Left ventricle myocardium inferior (tissue), 1 donor: ENCODE measurements around the gene PHLPP1. TPM values are rescaled to one million over a fixed set of nuclear protein-coding genes. Genes with fewer than 3 reads are reported as not detected.
"Not testable (repeated sequence)": the region's sequence is repeated elsewhere in the genome, so short reads cannot be mapped to it uniquely, and the experiment has no call there.

Source experiments
- DNase-seq: peaks from one replicate; pipeline ENCODE4 v3.0.0-alpha.2; 2020
- H3K27ac ChIP-seq: fragments of 200-600 bp; replicated peaks from 2 replicates; pipeline ENCODE4 v1.8.0; 2021
- H3K27me3 ChIP-seq: fragments of 200-600 bp; 2 replicates; pipeline ENCODE4 v1.8.0; 2021; ENCODE audit warnings: low read depth
- H3K36me3 ChIP-seq: fragments of 200-600 bp; 2 replicates; pipeline ENCODE4 v1.8.0; 2021
- H3K4me1 ChIP-seq: fragments of 200-600 bp; 2 replicates; pipeline ENCODE4 v1.8.0; 2021
- H3K4me3 ChIP-seq: fragments of 200-600 bp; 2 replicates; pipeline ENCODE4 v1.8.0; 2021; ENCODE audit warnings: mild to moderate bottlenecking, moderate library complexity
- H3K9me3 ChIP-seq: fragments of 200-600 bp; replicated peaks from 2 replicates; pipeline ENCODE4 v1.8.0; 2021
- intact Hi-C: fragments of 100-400 bp; cut with micrococcal nuclease; formaldehyde crosslinking; loops from one replicate; pipeline ENCODE4 v1.11.0; 2022
- total RNA-seq: library from RNA; stranded (reverse); fragmentation: NEBNext Ultra II Directional; extraction: Animal tissue kit (Norgen Biotek cat#: 25700); gene quantifications from one replicate; pipeline ENCODE4 v1.2.1, GENCODE V29; 2021
- TF ChIP-seq, protein P1 (sequence below): fragments of 200-600 bp; IDR thresholded peaks from 2 replicates; pipeline ENCODE4 v1.8.0; 2021; ENCODE audit warnings: antibody characterized with exemption, mild to moderate bottlenecking, borderline replicate concordance
- donor health status: DM: no; HTN: yes; CAD: no; lungs with severe emphysema.

Gene PHLPP1
- total RNA-seq, 1 donor from 2014 or later: 5.9 TPM

DNA sequence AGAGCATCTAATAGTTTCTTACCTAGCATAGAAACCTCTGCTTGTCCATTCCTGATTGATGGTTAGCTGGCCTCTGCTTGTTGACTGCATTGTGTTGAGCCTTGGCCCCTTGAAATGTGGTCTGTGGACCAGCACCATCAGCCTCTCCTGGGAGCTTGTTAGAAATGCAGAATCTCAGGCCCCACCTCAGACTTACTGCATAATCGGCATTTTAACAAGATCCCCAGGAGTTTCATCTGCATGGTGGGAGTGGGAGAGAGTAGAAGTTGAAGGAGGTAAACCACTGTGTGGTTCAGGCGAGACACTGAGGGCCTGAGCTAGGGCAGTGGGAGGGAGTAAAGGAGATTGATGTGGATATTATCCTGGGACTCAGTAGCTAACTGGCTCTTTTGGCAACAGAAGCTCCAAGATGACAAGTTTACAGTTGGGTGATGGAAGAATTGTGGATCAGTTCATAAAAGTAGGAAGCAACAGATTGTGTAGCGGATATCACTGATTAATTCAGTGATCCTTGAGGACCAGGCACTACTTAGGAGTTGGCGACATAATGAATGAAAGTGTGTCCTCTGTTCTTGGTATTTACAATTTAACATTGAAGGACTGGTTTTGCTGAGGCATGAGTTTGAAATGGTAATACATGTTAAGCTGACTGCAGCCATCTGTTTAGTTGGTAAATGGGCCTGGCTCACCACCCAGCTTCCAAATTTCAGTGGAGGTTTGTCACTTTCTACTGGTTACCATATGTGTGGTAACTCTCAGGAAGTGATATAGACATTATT, 20.9 kb downstream of the PHLPP1 start:
- intact Hi-C loops: no loop called here
- DNase-seq: no peak

DNA sequence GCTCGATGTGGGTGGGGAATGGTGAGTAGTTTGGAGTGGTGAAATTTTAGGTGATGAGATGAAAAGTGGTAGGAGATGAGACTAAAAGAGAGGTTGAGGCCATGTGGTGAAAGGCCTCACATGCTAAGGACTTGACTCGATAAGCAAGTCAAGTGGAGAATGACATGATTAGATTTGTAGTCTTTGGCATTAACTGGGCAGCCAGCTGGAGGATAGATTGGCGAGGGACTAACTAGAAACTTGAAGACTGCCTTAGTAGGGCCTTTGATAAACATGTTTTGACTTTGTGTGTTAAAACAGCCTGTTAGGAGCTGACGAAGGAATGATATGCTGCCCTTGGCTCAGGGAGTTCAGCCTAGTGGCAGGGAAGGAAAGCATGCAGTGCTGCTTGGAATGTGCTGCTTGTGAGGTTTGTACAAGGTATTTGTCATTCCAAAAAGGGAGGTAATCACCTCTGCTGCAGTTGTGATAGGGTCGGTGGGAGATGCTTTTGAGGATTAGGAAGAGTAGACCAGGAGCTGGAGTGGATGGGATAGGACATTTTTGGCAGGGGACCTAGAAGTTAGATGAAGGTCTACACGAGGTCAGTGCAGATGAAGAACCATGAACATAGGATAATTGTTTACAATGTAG, 22.0 kb downstream of the PHLPP1 start:
- H3K4me1 ChIP-seq: peaks cover 34% of the 10 kb centered on the region
- TF ChIP-seq, protein P1, sequence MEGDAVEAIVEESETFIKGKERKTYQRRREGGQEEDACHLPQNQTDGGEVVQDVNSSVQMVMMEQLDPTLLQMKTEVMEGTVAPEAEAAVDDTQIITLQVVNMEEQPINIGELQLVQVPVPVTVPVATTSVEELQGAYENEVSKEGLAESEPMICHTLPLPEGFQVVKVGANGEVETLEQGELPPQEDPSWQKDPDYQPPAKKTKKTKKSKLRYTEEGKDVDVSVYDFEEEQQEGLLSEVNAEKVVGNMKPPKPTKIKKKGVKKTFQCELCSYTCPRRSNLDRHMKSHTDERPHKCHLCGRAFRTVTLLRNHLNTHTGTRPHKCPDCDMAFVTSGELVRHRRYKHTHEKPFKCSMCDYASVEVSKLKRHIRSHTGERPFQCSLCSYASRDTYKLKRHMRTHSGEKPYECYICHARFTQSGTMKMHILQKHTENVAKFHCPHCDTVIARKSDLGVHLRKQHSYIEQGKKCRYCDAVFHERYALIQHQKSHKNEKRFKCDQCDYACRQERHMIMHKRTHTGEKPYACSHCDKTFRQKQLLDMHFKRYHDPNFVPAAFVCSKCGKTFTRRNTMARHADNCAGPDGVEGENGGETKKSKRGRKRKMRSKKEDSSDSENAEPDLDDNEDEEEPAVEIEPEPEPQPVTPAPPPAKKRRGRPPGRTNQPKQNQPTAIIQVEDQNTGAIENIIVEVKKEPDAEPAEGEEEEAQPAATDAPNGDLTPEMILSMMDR: no peak
- no peaks in the 10 kb centered on the region for H3K27me3 ChIP-seq
- DNase-seq: no peak
- intact Hi-C loops: no loop called here
- no peaks in the 10 kb centered on the region for H3K36me3 ChIP-seq
- H3K4me3 ChIP-seq: no peak overlapping the region
- no peak overlapping the region for H3K27ac ChIP-seq
- peaks cover 5% of the 10 kb centered on the region for H3K9me3 ChIP-seq

More for the DNA sequence above, 20.9 kb downstream of the PHLPP1 start:
- H3K9me3 ChIP-seq: peaks cover 16% of the 10 kb centered on the region
- H3K36me3 ChIP-seq: no peaks in the 10 kb centered on the region
- no peak overlapping the region for H3K27ac ChIP-seq
- peaks cover 31% of the 10 kb centered on the region for H3K4me1 ChIP-seq
- no peak overlapping the region for H3K4me3 ChIP-seq
- TF ChIP-seq, protein P1: no peak
- no peaks in the 10 kb centered on the region for H3K27me3 ChIP-seq

DNA sequence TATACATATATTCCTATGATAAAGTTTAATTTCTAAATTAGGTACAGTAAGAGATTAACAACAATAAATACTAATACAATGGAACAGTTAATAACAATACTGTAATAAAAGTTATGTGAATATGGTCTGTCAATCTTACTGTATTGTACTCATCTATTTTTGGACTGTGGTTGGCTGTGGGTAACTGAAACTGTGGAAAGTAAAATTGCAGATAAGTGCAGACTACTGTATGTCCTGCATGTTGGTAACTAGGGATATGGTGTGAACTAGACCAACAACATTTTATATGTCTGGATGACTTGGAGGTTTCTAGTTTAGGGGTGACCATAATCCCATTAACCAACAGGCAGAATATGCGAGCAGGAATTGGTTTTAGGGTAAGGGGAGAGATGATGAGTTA, 23.3 kb downstream of the PHLPP1 start:
- H3K9me3 ChIP-seq: no peaks in the 10 kb centered on the region
- no peaks in the 10 kb centered on the region for H3K27me3 ChIP-seq
- TF ChIP-seq, protein P1: no peak
- no peak overlapping the region for H3K4me3 ChIP-seq
- no peak overlapping the region for H3K27ac ChIP-seq
- no peaks in the 10 kb centered on the region for H3K36me3 ChIP-seq
- H3K4me1 ChIP-seq: peaks cover 34% of the 10 kb centered on the region
- intact Hi-C loops: no loop called here
- DNase-seq: no peak

DNA sequence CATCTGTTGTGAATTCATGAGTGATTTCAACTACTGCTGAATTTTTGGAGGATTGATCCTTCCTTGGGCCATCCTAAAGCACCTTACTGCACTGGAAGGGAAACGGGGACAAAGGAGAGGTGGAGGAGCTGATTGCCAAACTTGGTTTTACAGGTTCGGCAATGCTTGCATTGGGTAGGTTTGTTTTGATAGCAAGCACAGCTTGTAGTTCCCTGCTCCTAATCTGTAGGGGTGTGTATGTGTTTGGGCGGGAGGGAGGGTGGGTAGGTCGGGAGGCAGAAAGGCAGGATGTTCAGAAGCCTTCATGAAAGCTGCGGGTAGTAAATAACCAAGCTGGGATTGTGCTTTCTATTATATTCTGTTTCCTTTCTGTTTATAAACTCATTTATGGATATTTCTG, 24.6 kb downstream of the PHLPP1 start:
- no peaks in the 10 kb centered on the region for H3K9me3 ChIP-seq
- intact Hi-C loops: no loop called here
- TF ChIP-seq, protein P1: no peak
- H3K36me3 ChIP-seq: no peaks in the 10 kb centered on the region
- DNase-seq: no peak
- no peaks in the 10 kb centered on the region for H3K27me3 ChIP-seq
- H3K4me3 ChIP-seq: no peak overlapping the region
- H3K4me1 ChIP-seq: peaks cover 42% of the 10 kb centered on the region
- H3K27ac ChIP-seq: no peak overlapping the region

DNA sequence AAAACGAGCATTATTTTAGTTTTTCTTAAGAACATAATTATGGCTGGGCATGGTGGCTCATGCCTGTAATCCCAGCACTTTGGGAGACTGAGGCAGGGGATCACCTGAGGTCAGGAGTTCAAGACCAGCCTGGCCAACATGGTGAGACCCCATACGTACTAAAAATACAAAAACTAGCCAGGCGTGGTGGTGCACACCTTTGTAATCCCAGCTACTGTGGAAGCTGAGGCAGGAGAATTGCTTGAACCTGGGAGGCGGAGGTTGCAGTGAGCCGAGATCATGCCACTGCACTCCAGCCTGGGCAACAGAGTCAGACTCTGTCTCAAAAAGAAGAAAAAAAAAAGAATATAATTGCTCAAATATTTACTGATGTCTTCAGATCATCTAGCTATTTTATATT, 25.3 kb downstream of the PHLPP1 start:
- H3K4me3 ChIP-seq, H3K27ac ChIP-seq, H3K36me3 ChIP-seq, H3K27me3 ChIP-seq, DNase-seq, intact Hi-C loops, H3K9me3 ChIP-seq: not testable (repeated sequence)
- H3K4me1 ChIP-seq: peaks cover 42% of the 10 kb centered on the region

DNA sequence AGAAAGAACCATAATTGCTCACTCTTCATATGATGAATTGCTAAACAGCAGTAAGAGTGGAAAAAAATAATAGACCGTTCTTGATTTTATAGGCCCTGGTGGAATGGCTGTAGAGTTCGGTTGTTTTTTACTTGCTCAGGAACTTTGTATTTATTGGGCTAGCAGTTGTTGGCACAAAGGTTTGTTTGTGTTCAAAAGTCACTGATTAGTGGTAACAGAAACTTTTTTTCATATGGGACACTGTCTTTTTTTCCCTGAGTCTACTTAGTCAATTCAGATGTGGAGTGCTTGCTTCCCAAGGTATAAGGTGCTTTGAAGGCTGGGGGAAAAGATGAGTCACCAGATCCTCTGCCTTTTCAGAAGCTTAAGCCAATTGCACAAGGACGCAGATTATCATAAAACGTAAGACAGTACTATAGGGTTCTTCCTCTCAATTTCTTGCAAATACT, 25.8 kb downstream of the PHLPP1 start:
- Histone ChIP-seq H3K27me3 (no peaks in the 10 kb centered on the region), H3K9me3 (no peaks in the 10 kb centered on the region), H3K36me3 (no peaks in the 10 kb centered on the region), H3K4me1 (peaks cover 42% of the 10 kb centered on the region), H3K4me3 (no peak overlapping the region), H3K27ac (peak overlapping the region; percentile 10)
- TF ChIP-seq, protein P1: no peak
- intact Hi-C loops: no loop called here
- DNase-seq: no peak
